ENCODE results near the gene RNF150. TPM values are rescaled to one million over a fixed set of nuclear protein-coding genes. Genes with fewer than 3 reads are reported as not detected.

RNF150 gene
- polyA plus RNA-seq, 3 donors = 0.21 TPM; not detected in 2

DNA sequence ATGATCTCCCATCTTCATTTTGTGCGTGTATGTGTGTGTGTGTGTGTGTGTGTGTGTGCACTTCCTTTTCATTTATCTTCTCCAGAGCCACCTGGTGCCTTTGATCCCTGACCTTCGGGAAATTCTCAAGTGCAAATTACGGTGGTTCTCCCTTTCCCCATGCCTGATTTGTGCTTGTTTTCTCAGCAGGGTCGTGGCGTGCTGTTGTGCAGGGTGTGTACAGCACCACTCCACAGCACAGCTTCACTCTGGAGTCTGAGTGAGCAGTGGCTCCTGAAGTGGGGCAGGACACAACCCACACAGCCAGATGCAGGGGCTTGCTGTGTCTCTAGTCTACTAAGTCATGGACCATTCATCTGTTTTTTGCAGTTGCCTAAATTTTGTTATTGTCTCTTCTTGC is 262.8 kb downstream of the RNF150 start:
- 100% methylated on average over 1 of the region's 5 CpGs for WGBS (ENCODE audit: insufficient coverage)
- H3K27ac Mint-ChIP-seq = no peak overlapping the region
- no peaks in the 10 kb centered on the region for H3K79me2 ChIP-seq (ENCODE audit: insufficient read depth, low read length)
- no peaks in the 10 kb centered on the region for H3K36me3 ChIP-seq (replicated peaks in 1 of 2; ENCODE audit: control insufficient read depth in 1 of 2, insufficient read depth in 2 of 2, low read length in 2 of 2)
- H3K9ac ChIP-seq (ENCODE audit: insufficient read depth, low read length, poor library complexity, severe bottlenecking) = no peak overlapping the region
- H4K20me1 ChIP-seq (ENCODE audit: insufficient read depth, low read length) = no peaks in the 10 kb centered on the region
- no peak overlapping the region for H3K4me3 Mint-ChIP-seq
- intact Hi-C loops (cut with micrococcal nuclease) = no loop called here
- no peaks in the 10 kb centered on the region for H3K36me3 Mint-ChIP-seq
- H3K9me3 ChIP-seq (replicated peaks in 1 of 2; ENCODE audit: control insufficient read depth in 1 of 2, insufficient read depth in 1 of 2, low read length in 2 of 2) = no peaks in the 10 kb centered on the region
- H3K9me3 Mint-ChIP-seq = no peaks in the 10 kb centered on the region
- H2AFZ ChIP-seq (ENCODE audit: insufficient read depth, low read depth, low read length, poor library complexity, severe bottlenecking) = no peak overlapping the region
- H3K27me3 ChIP-seq (ENCODE audit: control insufficient read depth in 2 of 2, insufficient read depth in 2 of 2, low read length in 2 of 2) = no peaks in the 10 kb centered on the region
- TF ChIP-seq, protein P1, sequence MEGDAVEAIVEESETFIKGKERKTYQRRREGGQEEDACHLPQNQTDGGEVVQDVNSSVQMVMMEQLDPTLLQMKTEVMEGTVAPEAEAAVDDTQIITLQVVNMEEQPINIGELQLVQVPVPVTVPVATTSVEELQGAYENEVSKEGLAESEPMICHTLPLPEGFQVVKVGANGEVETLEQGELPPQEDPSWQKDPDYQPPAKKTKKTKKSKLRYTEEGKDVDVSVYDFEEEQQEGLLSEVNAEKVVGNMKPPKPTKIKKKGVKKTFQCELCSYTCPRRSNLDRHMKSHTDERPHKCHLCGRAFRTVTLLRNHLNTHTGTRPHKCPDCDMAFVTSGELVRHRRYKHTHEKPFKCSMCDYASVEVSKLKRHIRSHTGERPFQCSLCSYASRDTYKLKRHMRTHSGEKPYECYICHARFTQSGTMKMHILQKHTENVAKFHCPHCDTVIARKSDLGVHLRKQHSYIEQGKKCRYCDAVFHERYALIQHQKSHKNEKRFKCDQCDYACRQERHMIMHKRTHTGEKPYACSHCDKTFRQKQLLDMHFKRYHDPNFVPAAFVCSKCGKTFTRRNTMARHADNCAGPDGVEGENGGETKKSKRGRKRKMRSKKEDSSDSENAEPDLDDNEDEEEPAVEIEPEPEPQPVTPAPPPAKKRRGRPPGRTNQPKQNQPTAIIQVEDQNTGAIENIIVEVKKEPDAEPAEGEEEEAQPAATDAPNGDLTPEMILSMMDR (IDR thresholded peaks at IDR 0.05) = no peak
- H3K27me3 Mint-ChIP-seq (ENCODE audit: low read depth in 3 of 3) = no peaks in the 10 kb centered on the region
- no peak overlapping the region for H3K4me3 ChIP-seq (replicated peaks in 1 of 3; ENCODE audit: low read depth in 2 of 3, low read length in 3 of 3)
- no peaks in the 10 kb centered on the region for H3K4me1 Mint-ChIP-seq
- H3K27ac ChIP-seq (ENCODE audit: low read depth in 1 of 2, low read length in 2 of 2) = no peak overlapping the region
- no peak for DNase-seq
- H3K4me2 ChIP-seq (replicated peaks; ENCODE audit: extremely low read depth, low read length, poor library complexity, severe bottlenecking) = no peak overlapping the region
- no peaks in the 10 kb centered on the region for H3K4me1 ChIP-seq (ENCODE audit: control insufficient read depth in 1 of 2, insufficient read depth in 2 of 2, low read length in 2 of 2)

GRCh38 chr4:140869446-140869845 is 263.8 kb downstream of the RNF150 start:
- no peak overlapping the region for H3K4me2 ChIP-seq (replicated peaks; ENCODE audit: extremely low read depth, low read length, poor library complexity, severe bottlenecking)
- H3K79me2 ChIP-seq (ENCODE audit: insufficient read depth, low read length) = no peaks in the 10 kb centered on the region
- intact Hi-C loops (cut with micrococcal nuclease) = no loop called here
- no CpG with 5 or more reads among the region's 1 CpG for WGBS (ENCODE audit: insufficient coverage)
- H3K9me3 Mint-ChIP-seq = no peaks in the 10 kb centered on the region
- no peak overlapping the region for H3K4me3 ChIP-seq (replicated peaks in 1 of 3; ENCODE audit: low read depth in 2 of 3, low read length in 3 of 3)
- H2AFZ ChIP-seq (ENCODE audit: insufficient read depth, low read depth, low read length, poor library complexity, severe bottlenecking) = no peak overlapping the region
- H3K9ac ChIP-seq (ENCODE audit: insufficient read depth, low read length, poor library complexity, severe bottlenecking) = no peak overlapping the region
- peak overlapping the region in 1 of 7 donors; percentile 31 for H3K27ac Mint-ChIP-seq
- no peak overlapping the region for H3K4me3 Mint-ChIP-seq
- H3K36me3 ChIP-seq (replicated peaks in 1 of 2; ENCODE audit: control insufficient read depth in 1 of 2, insufficient read depth in 2 of 2, low read length in 2 of 2) = no peaks in the 10 kb centered on the region
- H3K9me3 ChIP-seq (replicated peaks in 1 of 2; ENCODE audit: control insufficient read depth in 1 of 2, insufficient read depth in 1 of 2, low read length in 2 of 2) = no peaks in the 10 kb centered on the region
- H3K27me3 Mint-ChIP-seq (ENCODE audit: low read depth in 3 of 3) = no peaks in the 10 kb centered on the region
- no peaks in the 10 kb centered on the region for H3K4me1 ChIP-seq (ENCODE audit: control insufficient read depth in 1 of 2, insufficient read depth in 2 of 2, low read length in 2 of 2)
- H3K4me1 Mint-ChIP-seq = no peaks in the 10 kb centered on the region
- H4K20me1 ChIP-seq (ENCODE audit: insufficient read depth, low read length) = no peaks in the 10 kb centered on the region
- H3K27me3 ChIP-seq (ENCODE audit: control insufficient read depth in 2 of 2, insufficient read depth in 2 of 2, low read length in 2 of 2) = no peaks in the 10 kb centered on the region
- no peak overlapping the region for H3K27ac ChIP-seq (ENCODE audit: low read depth in 1 of 2, low read length in 2 of 2)
- DNase-seq = no peak
- no peaks in the 10 kb centered on the region for H3K36me3 Mint-ChIP-seq
- TF ChIP-seq, protein P1 (IDR thresholded peaks at IDR 0.05) = no peak

Measured in CD14-positive monocyte (primary cell).